Measurements from ENCODE around the gene CSK. TPM values are rescaled to one million over a fixed set of nuclear protein-coding genes. Genes with fewer than 3 reads are reported as not detected.
"Not testable (repeated sequence)": the region's sequence is repeated elsewhere in the genome, so short reads cannot be mapped to it uniquely, and the experiment has no call there.

The CSK gene
- total RNA-seq, 3 donors from 2014 or later: 368 to 412 (median 397) TPM

DNA sequence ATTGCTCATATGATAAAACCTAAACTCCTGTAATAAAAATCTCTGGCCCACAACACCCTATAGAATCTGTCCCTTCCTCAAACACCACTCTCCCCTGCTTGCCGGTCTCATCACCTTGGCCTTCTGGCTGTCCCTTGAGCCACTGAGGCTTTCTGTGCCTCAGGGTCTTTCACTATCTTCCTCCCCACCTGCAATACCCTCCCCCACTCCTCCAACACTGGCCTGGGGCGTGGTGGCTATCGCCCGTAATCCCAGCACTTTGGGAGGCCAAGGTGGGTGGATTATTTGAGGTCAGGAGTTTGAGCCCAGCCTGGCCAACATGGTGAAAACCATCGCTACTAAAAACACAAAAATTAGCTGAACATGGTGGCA, 3.3 kb upstream of the CSK start:
- peaks cover 77% of the 10 kb centered on the region for H3K4me1 Mint-ChIP-seq (ENCODE audit: low read depth)
- H3K36me3 Mint-ChIP-seq (ENCODE audit: insufficient read depth): no peaks in the 10 kb centered on the region
- H3K4me3 Mint-ChIP-seq: peak overlapping the region; percentile 54
- DNase-seq: no peak
- no peaks in the 10 kb centered on the region for H3K27me3 Mint-ChIP-seq (ENCODE audit: low read depth)
- no peaks in the 10 kb centered on the region for H3K9me3 Mint-ChIP-seq
- ATAC-seq: no peak

DNA sequence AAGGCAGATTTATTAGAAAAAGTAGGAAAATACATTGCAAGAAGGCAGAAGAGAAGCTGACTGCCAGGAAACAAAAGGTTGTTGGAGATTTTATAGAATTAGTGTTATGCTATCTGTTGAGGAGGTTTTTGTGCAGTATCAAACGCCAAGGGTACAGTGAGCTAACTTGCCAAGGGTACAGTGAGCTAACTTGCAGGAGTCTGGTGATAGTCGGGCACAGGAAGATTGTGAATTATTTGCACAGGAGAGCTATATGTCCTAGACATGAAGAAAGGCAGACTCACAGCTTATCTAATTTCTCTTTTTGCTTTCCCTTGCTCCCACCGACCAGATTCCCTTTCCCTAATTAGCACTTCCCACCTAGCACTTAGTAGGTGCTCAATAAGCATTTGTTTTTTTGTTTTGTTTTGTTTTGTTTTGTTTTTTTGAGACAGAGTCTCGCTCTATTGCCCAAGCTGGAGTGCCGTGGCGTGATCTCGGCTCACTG, 2.7 kb upstream of the CSK start:
- Mint-ChIP-seq H3K4me3 (peak overlapping the region; percentile 84), H3K27me3 (ENCODE audit: low read depth) (no peaks in the 10 kb centered on the region), H3K9me3 (no peaks in the 10 kb centered on the region), H3K36me3 (ENCODE audit: insufficient read depth) (no peaks in the 10 kb centered on the region), H3K4me1 (ENCODE audit: low read depth) (peaks cover 73% of the 10 kb centered on the region)
- ATAC-seq (no peak), DNase-seq (no peak)

DNA sequence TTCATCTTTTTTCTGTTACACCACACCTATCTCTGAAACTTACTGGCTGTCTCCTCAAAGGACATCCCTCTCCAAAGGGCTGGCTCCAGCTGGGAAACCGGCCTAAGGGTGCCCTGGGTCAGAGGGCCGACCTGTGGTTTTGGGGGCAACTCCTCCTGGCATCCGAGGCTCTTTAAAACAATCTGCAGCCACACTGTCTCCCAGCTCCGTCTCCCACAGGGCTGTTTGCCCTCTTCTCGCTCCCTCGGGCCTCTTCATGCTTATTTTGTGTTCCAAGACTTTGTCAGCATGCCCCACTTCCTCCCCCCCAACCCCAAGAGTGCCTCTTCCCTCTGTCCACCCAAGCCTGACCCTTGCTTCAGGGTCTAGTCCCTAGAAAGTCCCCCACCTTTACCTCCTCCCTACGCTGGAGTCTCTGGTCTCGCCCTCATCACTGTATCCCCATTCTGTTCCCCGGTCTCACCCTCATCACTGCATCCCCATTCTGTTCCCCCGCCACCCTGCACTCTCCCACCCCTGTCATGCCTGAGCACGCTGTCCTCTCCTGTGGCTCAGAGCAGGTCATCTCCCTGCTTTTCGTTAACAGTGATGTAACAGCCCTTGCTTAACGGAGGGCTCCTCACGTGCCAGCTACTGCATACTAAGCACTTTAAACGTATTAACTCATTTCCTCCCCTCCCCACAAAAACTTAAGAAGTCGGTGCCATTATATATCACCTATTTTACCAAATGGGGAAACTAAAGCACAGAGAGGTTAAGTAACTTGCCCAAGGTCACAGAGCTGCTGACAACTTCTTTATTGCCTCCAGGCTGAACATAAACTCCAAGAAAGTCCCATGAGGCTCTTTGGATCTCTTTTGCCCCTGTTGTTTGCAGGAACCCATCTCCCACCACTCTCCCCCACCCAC, 1.1 kb upstream of the CSK start:
- peak; percentile 11 to 19 for ATAC-seq

DNA sequence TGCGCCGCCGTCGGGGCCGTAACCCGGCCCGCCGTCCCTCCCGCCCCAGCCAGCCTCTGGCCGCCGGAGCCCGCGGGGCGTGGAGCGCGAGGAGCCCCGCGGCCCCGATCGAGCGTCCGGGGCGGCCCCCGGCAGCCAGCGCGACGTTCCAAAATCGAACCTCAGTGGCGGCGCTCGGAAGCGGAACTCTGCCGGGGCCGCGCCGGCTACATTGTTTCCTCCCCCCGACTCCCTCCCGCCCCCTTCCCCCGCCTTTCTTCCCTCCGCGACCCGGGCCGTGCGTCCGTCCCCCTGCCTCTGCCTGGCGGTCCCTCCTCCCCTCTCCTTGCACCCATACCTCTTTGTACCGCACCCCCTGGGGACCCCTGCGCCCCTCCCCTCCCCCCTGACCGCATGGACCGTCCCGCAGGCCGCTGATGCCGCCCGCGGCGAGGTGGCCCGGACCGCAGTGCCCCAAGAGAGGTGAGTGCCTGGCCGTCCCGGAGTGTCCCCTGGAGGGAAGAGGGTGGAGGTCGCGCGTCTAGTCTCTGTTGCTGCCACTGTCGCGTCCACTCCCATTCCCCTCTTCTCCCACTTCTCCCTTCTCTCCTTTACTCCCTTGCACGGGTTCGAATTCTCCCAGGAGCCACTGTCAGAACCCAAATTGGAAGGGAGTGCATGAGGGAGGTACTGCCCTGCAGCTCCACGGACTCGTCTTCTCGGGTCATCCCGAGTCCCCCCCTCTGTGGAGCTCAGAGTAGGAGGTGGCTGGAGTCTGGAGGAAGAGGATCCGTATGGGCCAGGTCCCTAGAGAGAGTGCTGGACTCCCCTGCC, 585 bp downstream of the CSK start:
- Mint-ChIP-seq H3K4me1 (ENCODE audit: low read depth) (peaks cover 74% of the 10 kb centered on the region), H3K27me3 (ENCODE audit: low read depth) (no peaks in the 10 kb centered on the region), H3K4me3 (peak overlapping the region; percentile 91), H3K9me3 (no peaks in the 10 kb centered on the region), H3K36me3 (ENCODE audit: insufficient read depth) (peaks cover 8% of the 10 kb centered on the region)
- DNase-seq: peak; percentile 58
- ATAC-seq: peak; percentile 38 to 39

More for the DNA sequence above, 1.1 kb upstream of the CSK start:
- DNase-seq: peak; percentile 40
- Mint-ChIP-seq H3K4me3 (peak overlapping the region; percentile 84), H3K9me3 (no peaks in the 10 kb centered on the region), H3K36me3 (ENCODE audit: insufficient read depth) (peaks cover 5% of the 10 kb centered on the region), H3K27me3 (ENCODE audit: low read depth) (no peaks in the 10 kb centered on the region), H3K4me1 (ENCODE audit: low read depth) (peaks cover 77% of the 10 kb centered on the region)

DNA sequence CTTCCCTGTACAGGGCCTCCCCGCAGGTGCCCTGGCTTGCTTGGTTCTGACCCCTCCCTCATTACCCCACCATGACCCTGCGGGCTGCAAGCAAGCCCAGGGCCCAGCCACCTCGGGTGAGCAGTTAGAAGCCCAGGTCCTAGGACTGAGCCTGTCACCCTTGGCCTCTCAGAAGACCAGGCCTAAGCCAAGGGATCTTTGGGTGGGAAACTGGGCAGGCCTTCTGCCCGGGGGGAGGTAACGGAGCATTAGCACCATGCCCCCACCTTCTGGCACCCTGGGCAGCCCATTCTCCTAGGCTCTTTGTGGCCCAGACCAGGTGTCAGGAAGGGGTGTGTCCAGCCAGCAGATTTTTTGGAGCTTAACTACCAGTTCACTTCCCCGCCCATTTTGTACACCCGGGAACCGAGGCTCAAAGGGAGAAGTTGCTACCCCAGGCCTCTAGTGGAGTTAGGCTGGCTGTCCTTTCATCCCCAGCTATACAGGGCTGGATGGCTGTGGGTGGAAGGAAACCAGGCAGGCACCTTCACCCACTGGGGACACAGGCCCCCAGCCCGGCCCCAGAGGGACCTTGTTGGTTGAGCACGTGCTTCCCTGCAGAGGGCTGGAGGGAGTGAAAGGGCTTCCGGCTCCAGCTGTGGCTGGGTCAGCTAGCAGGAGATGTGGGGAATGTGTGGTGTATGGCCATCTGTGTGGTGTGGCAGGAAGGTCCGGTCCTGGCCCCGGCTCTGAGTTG, 1.4 kb downstream of the CSK start:
- H3K9me3 Mint-ChIP-seq: no peaks in the 10 kb centered on the region
- H3K4me1 Mint-ChIP-seq (ENCODE audit: low read depth): peaks cover 74% of the 10 kb centered on the region
- DNase-seq (no peak), ATAC-seq (no peak)
- peaks cover 8% of the 10 kb centered on the region for H3K36me3 Mint-ChIP-seq (ENCODE audit: insufficient read depth)
- no peaks in the 10 kb centered on the region for H3K27me3 Mint-ChIP-seq (ENCODE audit: low read depth)
- H3K4me3 Mint-ChIP-seq: peak overlapping the region; percentile 91

DNA sequence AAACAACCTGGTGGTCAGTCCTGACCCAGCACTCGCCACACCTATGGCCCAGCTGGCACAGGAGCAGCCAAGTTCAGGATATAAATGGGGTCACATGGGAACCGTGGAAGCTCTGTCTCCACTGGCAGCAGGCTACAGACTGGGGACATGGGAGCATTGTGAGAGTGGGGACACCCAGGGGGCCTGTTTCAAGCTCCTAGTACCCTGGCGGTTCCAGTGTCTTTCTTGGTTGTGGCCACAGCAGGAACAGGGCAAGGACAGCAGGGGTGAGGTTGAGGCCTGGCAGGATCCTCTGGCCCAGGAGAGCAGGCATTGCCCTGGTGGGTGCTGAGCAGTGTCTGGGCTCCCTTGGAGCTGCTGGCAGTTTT, 1.9 kb downstream of the CSK start:
- no peaks in the 10 kb centered on the region for H3K9me3 Mint-ChIP-seq
- H3K36me3 Mint-ChIP-seq (ENCODE audit: insufficient read depth): peaks cover 8% of the 10 kb centered on the region
- ATAC-seq: no peak
- no peaks in the 10 kb centered on the region for H3K27me3 Mint-ChIP-seq (ENCODE audit: low read depth)
- H3K4me1 Mint-ChIP-seq (ENCODE audit: low read depth): peaks cover 74% of the 10 kb centered on the region
- peak overlapping the region; percentile 91 for H3K4me3 Mint-ChIP-seq
- no peak for DNase-seq

DNA sequence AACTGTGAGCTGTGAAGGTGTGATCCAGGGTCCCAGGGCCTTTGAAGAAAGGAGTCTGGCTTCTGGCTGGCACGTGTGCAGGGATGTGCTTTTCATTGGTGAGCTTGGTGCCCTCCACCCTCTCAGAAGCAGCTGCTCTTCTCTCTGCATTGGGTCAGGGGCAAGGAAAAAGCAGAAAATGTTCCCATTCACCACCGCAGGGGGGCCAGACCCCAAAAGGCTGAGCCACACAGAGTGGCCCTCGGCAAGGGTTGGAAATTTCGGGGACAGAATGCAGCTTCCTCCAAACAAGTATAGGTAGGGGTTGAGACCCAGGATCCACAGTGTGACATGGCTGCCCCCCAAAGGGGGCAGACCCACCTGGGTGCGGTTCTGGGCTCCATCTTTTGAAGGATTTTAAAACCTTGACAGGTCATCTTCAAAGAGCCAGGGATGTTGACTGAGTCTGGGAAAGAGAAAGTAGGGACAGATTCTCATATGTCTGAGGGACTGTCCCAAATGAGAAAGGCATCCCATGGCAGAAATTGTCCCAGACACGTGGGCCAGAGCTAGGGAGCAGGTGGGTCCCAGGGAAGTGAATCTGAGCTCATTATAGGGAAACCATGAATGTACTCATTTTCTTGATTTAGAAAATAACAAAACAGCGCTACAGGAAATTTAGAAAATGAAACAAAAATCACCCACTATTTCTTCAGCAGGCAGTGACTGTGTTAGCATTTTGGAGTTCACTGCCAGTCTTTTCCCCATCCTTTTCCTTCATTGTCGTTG, 2.7 kb downstream of the CSK start:
- Mint-ChIP-seq H3K4me3 (peak overlapping the region; percentile 91), H3K9me3 (no peaks in the 10 kb centered on the region), H3K27me3 (ENCODE audit: low read depth) (no peaks in the 10 kb centered on the region), H3K4me1 (ENCODE audit: low read depth) (peaks cover 74% of the 10 kb centered on the region), H3K36me3 (ENCODE audit: insufficient read depth) (peaks cover 9% of the 10 kb centered on the region)
- DNase-seq: no peak
- no peak for ATAC-seq

DNA sequence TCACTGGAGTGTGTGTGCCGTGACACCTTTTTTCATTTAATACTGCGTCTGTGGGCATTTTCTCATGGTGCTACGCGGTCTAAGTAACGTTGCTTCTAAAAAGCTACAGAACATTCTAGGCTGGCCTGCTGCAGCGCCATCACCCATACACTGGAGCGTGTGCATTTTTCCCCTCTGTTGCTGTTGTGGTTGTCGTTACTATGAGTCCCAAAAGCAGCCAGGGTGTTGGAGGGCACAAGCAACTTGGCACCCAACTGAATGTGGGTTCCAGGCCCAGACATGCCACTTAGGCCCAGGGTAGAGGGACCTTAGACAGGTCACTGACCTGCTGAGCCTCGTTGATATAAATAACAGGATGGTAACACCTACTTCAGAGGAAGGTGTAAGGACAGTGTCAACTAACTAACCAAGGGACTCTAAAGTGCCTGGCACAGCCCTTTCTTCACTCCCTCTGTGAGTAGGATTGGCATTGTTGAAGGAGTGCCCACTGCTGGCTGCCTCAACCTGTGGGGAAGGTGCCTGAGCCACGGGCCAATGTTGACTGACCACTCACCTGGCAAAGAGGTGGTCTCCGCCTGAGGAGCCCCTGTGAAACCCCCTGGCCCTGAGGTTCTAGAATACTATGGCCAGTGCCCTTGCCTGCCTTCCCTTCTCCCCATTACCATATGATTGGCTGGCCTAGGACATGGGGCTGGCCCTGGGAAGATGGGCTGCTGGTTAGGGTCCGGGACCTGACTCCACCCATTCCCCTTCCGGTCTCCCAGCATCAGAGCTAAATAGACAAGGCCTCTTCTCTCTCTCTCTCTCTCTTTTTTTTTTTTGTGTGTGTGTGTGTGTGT, 3.5 kb downstream of the CSK start:
- H3K4me1 Mint-ChIP-seq (ENCODE audit: low read depth): peaks cover 74% of the 10 kb centered on the region
- no peak for DNase-seq
- no peaks in the 10 kb centered on the region for H3K27me3 Mint-ChIP-seq (ENCODE audit: low read depth)
- no peaks in the 10 kb centered on the region for H3K9me3 Mint-ChIP-seq
- no peak for ATAC-seq
- H3K36me3 Mint-ChIP-seq (ENCODE audit: insufficient read depth): peaks cover 11% of the 10 kb centered on the region
- H3K4me3 Mint-ChIP-seq: peak overlapping the region; percentile 91

DNA sequence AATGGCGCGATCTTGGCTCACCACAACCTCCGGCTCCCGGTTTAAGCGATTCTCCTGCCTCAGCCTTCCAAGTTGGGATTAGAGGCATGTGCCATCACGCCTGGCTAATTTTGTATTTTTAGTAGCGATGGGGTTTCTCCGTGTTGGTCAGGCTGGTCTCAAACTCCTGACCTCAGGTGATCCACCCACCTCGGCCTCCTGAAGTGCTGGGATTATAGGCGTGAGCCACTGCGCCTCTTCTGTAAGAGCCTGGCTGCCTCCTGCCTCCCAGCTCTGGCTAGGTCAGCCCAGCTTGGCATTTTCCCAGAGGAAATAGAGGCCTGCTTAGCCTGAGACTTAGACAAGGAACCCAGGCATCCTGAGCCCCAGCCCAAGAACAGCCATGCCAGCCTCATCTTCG, 4.2 kb downstream of the CSK start:
- peak overlapping the region; percentile 91 for H3K4me3 Mint-ChIP-seq
- peaks cover 15% of the 10 kb centered on the region for H3K36me3 Mint-ChIP-seq (ENCODE audit: insufficient read depth)
- peaks cover 73% of the 10 kb centered on the region for H3K4me1 Mint-ChIP-seq (ENCODE audit: low read depth)

DNA sequence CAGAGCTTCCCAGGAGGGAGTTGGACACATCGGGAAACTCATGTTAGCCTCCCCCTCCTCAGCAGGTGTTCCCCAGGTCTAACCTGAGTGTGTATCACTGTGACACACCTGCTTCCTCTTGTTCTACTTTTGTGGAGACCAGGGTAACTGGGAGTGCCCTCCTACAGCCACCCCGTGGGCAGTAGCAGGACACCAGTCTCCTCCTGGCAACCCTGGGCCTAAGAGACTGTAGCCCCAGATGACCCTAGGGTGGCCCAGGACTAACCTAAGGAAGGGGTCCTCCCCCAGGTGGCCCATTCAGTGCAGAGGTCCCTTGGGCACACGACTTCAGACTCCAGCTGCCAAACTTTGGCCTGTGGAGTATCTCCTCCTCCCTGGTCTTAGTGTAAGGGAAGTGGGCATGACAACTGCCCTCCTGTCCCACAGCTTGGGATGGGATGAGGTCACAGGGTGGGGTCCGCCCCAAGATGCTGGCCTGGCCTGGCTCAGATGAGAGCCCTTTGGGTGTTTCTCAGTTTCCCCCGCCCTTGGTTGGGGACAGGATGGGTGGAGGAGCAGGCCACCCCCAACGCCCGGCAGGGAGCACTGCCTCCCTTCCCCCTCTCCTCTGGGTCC, 4.8 kb downstream of the CSK start:
- H3K36me3 Mint-ChIP-seq (ENCODE audit: insufficient read depth): peaks cover 20% of the 10 kb centered on the region
- peak overlapping the region; percentile 91 for H3K4me3 Mint-ChIP-seq
- DNase-seq (no peak), ATAC-seq (no peak)
- H3K27me3 Mint-ChIP-seq (ENCODE audit: low read depth): no peaks in the 10 kb centered on the region
- peaks cover 73% of the 10 kb centered on the region for H3K4me1 Mint-ChIP-seq (ENCODE audit: low read depth)
- H3K9me3 Mint-ChIP-seq: no peaks in the 10 kb centered on the region

More for the DNA sequence above, 4.2 kb downstream of the CSK start:
- not testable (repeated sequence) for ATAC-seq; DNase-seq; H3K27me3 Mint-ChIP-seq (ENCODE audit: low read depth); H3K9me3 Mint-ChIP-seq

DNA sequence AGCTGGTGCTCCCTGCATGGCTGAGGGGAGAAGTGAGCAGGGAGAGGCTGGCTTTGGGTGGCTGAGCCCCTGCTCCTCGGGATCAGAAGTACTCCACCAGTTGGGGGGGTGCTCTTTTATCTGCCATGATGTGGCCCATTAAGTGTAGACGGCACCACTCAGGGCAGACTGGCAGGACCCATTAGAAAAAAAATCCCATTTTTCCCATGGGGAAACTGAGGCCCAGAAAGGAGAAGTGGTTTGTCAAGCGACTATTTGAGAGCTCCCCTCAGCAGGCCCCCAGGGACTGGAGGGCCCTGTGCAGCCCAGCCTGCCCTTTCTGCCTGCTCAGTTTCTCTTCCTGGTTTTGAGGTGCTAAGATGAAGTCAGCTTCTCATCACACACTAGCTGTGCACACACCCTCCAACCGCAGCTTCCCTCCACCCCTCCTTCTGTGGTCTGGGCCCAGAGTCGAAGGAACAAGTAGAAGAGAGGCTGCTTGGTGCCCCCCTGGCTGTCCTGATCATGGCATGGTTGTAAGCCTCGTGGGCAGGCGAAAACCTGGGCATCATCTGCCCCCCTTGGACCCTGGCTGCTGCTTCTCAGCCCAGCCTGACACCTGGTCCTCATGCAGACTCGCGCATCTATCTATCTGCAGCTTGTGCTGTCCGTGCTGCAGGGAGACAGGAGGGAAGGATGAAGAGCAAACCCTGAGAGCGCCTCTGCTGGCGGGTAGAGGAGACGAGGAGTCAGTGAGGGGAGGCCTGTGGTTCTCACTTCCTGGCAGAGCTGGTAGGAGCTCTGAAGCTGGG, 5.6 kb downstream of the CSK start:
- Mint-ChIP-seq H3K36me3 (ENCODE audit: insufficient read depth) (peaks cover 25% of the 10 kb centered on the region), H3K4me3 (peak overlapping the region; percentile 91), H3K9me3 (no peaks in the 10 kb centered on the region), H3K27me3 (ENCODE audit: low read depth) (no peaks in the 10 kb centered on the region), H3K4me1 (ENCODE audit: low read depth) (peaks cover 81% of the 10 kb centered on the region)
- DNase-seq (peak; percentile 79), ATAC-seq (peak; percentile 75 to 76)

DNA sequence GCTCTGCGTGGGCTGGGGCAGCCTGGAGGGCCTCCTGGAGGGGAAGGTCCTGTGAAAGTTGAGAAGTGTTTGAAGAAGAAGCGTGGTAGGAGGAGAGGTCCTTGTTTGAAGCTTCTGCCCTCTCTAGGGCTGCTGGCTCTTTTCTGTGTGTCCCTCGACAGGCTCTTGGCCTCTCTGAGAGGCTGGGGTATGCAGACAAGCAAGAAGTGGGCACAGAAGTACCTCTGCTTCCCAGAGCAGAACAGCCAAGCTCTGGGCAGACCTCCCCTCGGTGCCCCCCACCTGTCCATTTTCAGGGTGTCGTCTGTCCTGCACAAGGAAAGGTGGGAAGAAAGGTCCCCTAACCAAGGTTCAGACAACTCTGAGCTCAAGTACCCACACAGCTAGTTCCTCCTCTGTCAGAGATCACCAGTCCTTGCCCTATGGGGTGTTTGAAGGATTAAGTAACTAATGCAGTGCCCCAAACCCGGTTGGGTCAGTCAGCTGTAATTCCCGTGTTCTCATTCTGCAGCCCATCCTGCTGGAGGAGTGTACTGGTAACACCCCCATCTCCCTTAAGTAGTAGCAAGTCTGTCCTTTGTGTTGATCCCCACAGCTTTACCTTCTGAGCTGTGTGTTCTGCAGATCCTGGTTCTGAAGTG, 6.3 kb downstream of the CSK start:
- ATAC-seq (no peak), DNase-seq (no peak)
- H3K36me3 Mint-ChIP-seq (ENCODE audit: insufficient read depth): peaks cover 25% of the 10 kb centered on the region
- H3K9me3 Mint-ChIP-seq: no peaks in the 10 kb centered on the region
- no peaks in the 10 kb centered on the region for H3K27me3 Mint-ChIP-seq (ENCODE audit: low read depth)
- peaks cover 88% of the 10 kb centered on the region for H3K4me1 Mint-ChIP-seq (ENCODE audit: low read depth)
- H3K4me3 Mint-ChIP-seq: peak overlapping the region; percentile 91

Measured in activated T-cell treated with anti-CD3 and anti-CD28 coated beads, Interleukin-2, amount 50 U/mL, for 4 hours (primary cell).